Measurements from ENCODE around the gene UBE3B. TPM values are rescaled to one million over a fixed set of nuclear protein-coding genes. Genes with fewer than 3 reads are reported as not detected.
A peak's percentile ranks its signal among the peaks of the same experiment; 100 is the strongest.
"Not testable (repeated sequence)": the region's sequence is repeated elsewhere in the genome, so short reads cannot be mapped to it uniquely, and the experiment has no call there.

The UBE3B gene
- total and polyA plus RNA-seq, 4 experiments from 2014 or later: 24.0 to 58.1 (median 40.1) TPM

DNA sequence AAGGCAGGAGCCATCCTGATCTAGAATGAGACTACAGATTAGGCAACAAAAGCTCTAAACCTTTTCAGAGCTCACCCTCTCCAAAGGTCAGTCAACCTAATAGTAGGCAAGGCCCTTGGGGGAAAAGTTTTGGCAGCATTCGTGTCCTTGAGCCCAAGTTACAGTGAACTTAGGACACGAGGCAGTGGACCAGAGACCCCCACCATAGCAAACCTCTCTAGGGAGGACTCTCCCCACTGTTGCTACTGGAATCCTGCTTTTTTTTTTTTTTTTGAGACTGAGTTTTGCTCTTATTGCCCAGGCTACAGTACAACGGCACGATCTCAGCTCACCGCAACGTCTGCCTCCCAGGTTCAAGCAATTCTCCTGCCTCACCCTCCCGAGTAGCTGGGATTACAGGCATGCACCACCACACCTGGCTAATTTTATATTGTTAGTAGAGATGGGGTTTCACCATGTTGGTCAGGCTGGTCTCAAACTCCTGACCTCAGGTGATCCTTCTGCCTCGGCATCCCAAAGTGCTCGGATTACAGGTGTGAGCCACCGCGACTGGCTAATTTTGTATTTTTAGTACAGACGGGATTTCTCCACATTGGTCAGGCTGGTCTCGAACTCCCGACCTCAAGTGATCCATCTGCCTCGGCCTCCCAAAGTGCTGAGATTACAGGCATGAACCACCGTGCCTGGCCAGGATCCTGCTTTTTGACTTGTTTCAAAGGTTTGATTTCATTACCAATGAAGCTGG lies 3.7 kb upstream of the UBE3B start:
- H3K4me3 ChIP-seq (ENCODE audit: low read length in 2 of 2); H3K27me3 ChIP-seq (ENCODE audit: insufficient read depth, low read length); intact Hi-C loops (cut with micrococcal nuclease); H3K27ac ChIP-seq (ENCODE audit: low read depth, low read length); DNase-seq; H3K9me3 Mint-ChIP-seq; H3K27me3 Mint-ChIP-seq; H3K27ac Mint-ChIP-seq; H3K4me3 Mint-ChIP-seq; H3K9me3 ChIP-seq (ENCODE audit: control insufficient read depth in 1 of 2, low read length in 2 of 2): not testable (repeated sequence)
- Mint-ChIP-seq H3K36me3 (peaks cover 0 to 29% of the 10 kb centered on the region in 2 donors), H3K4me1 (peaks cover 32 to 73% (median 39%) of the 10 kb centered on the region in 4 donors)
- ChIA-PET CTCF (ENCODE audit: partially characterized antibody) (interaction anchor here (0.6 kb wide), 1 partner anchor 46 kb away, joined by 3 read pairs; no protein-coding TSS in a partner anchor), POLR2A (ENCODE audit: partially characterized antibody) (interaction anchor here (0.6 kb wide), 1 partner anchor 811 kb away, joined by 3 read pairs; no protein-coding TSS in a partner anchor)
- Histone ChIP-seq H3K36me3 (ENCODE audit: insufficient read depth, low read length) (peaks cover 10% of the 10 kb centered on the region), H3K4me1 (ENCODE audit: insufficient read depth, low read length) (peaks cover 33% of the 10 kb centered on the region)

DNA sequence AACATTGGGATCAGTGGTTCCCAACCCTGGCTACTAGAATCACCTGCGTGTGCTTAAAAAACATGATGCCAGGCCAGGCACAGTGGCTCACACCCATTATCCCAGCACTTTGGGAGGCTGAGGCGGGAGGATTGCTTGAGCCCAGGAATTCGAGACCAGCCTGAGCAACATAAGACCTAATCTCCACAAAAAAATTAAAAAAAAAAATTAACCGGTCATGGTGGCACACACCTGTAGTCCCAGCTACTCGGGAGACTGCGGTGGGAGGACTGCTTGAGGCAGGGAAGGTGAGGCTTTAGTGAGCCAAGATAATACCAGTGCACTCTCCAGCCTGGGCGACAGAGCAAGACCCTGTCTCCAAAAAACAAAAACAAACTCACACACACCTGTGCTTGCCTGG lies 2.3 kb upstream of the UBE3B start:
- H3K4me1 ChIP-seq (ENCODE audit: insufficient read depth, low read length): peaks cover 38% of the 10 kb centered on the region
- H3K4me3 Mint-ChIP-seq: peak overlapping the region in 4 of 8 donors; percentile 97 to 99 (median 98)
- ChIA-PET POLR2A (ENCODE audit: partially characterized antibody) (no interaction called here), CTCF (ENCODE audit: partially characterized antibody) (no interaction called here)
- H3K27ac Mint-ChIP-seq: no peak overlapping the region
- H3K36me3 Mint-ChIP-seq: peaks cover 0 to 21% of the 10 kb centered on the region in 2 donors
- H3K27me3 Mint-ChIP-seq: no peaks in the 10 kb centered on the region
- no peaks in the 10 kb centered on the region for H3K36me3 ChIP-seq (ENCODE audit: insufficient read depth, low read length)
- no peak overlapping the region for H3K4me3 ChIP-seq (ENCODE audit: low read length in 2 of 2)
- no peak overlapping the region for H3K27ac ChIP-seq (ENCODE audit: low read depth, low read length)
- H3K27me3 ChIP-seq (ENCODE audit: insufficient read depth, low read length): no peaks in the 10 kb centered on the region
- no peaks in the 10 kb centered on the region for H3K9me3 Mint-ChIP-seq
- DNase-seq: no peak
- no peaks in the 10 kb centered on the region for H3K9me3 ChIP-seq (ENCODE audit: control insufficient read depth in 1 of 2, low read length in 2 of 2)
- intact Hi-C loops (cut with micrococcal nuclease): loop anchor here (5.0 kb wide), 3 partner anchors 43 to 618 kb away; partner anchors contain the start of genes FAM222A and SSH1
- peaks cover 36 to 77% (median 45%) of the 10 kb centered on the region in 4 donors for H3K4me1 Mint-ChIP-seq

DNA sequence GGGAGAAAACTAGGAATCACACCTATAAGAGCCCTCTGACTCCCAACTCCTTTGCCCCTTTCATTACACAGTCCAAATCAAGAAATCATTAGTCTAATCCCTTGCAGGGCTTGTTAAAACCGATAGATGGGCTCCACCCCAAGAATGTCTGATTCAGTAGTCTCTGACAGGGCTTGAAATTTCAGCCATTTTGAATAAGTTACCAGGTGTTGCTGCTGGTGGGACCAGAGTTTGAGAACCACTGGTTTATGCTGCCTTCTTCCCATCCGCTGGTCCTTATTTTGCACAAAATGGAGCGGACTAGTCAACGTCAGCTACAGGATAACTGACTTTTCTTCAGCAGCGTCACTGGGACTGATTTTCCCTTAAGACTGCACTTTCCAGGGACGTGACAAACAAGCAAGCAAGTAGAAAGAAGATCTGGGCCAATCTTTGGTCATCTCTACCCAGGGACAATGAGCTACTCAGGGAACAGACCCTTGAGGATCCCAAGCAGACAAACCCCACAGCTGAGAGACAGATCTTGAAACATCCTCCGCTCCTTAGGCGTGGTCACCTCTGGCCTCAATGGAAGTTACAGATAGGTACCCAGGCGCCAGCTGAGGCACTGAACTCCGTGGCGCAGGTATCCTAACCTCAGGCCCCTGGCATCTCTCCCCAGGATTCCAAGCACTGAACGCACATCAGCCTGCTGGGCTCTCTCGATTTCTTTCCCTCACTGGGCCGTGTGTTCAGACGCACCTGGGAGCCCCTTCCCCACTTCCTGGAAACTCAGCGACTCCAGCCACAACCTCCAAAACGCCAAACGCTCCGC lies 1.2 kb upstream of the UBE3B start:
- intact Hi-C loops (cut with micrococcal nuclease): loop anchor here (2.0 to 5.0 kb wide), 4 partner anchors 44 to 915 kb away; partner anchors contain the start of genes FAM222A, SART3 and SSH1
- Mint-ChIP-seq H3K27ac (peak overlapping the region; percentile 98 to 100 (median 99)), H3K27me3 (no peaks in the 10 kb centered on the region), H3K4me3 (peak overlapping the region; percentile 97 to 99 (median 97)), H3K4me1 (peaks cover 30 to 66% (median 37%) of the 10 kb centered on the region in 4 donors), H3K9me3 (no peaks in the 10 kb centered on the region), H3K36me3 (peaks cover 0 to 14% of the 10 kb centered on the region in 2 donors)
- peaks cover 38% of the 10 kb centered on the region for H3K4me1 ChIP-seq (ENCODE audit: insufficient read depth, low read length)
- H3K9me3 ChIP-seq (ENCODE audit: control insufficient read depth in 1 of 2, low read length in 2 of 2): no peaks in the 10 kb centered on the region
- peak overlapping the region; percentile 93 to 97 for H3K4me3 ChIP-seq (ENCODE audit: low read length in 2 of 2)
- H3K27me3 ChIP-seq (ENCODE audit: insufficient read depth, low read length): no peaks in the 10 kb centered on the region
- no peak for DNase-seq
- H3K27ac ChIP-seq (ENCODE audit: low read depth, low read length): peak overlapping the region; percentile 87
- ChIA-PET POLR2A (ENCODE audit: partially characterized antibody) (interaction anchor here (1.0 to 1.4 kb wide), 4 partner anchors 13 to 841 kb away, joined by 3 to 9 read pairs (median 5); partner anchors contain the start of genes MMAB and MVK), CTCF (ENCODE audit: partially characterized antibody) (interaction anchor here (1.5 kb wide), 1 partner anchor 48 kb away, joined by 3 read pairs; no protein-coding TSS in a partner anchor)
- no peaks in the 10 kb centered on the region for H3K36me3 ChIP-seq (ENCODE audit: insufficient read depth, low read length)

DNA sequence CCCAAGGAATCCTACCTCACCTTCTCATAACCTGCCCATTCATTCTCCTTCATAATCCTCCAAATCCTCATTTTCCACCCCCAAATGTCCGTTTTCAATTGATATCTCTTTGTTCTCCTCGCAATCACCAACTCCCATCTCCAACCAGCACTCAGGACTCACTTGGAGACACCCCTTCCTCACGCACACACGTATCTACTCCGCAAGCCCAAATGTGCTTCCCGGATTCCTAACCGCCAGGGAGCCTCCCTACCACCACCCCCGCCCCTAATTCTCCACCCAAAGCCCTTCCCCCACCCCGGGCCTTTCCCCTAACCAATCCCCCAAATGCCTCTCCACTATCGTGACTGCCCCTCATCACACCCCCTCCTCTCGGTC lies 638 bp upstream of the UBE3B start:
- Mint-ChIP-seq H3K4me1 (peaks cover 31 to 65% (median 37%) of the 10 kb centered on the region in 4 donors), H3K4me3 (peak overlapping the region; percentile 97 to 99 (median 97)), H3K27me3 (no peaks in the 10 kb centered on the region), H3K27ac (peak overlapping the region; percentile 98 to 100 (median 99)), H3K36me3 (peaks cover 0 to 14% of the 10 kb centered on the region in 2 donors), H3K9me3 (no peaks in the 10 kb centered on the region)
- H3K36me3 ChIP-seq (ENCODE audit: insufficient read depth, low read length): no peaks in the 10 kb centered on the region
- CTCF ChIA-PET (ENCODE audit: partially characterized antibody): interaction anchor here (1.0 to 1.5 kb wide), 2 partner anchors 44 to 49 kb away, joined by 3 read pairs; no protein-coding TSS in a partner anchor
- intact Hi-C loops (cut with micrococcal nuclease): loop anchor here (1.0 to 5.0 kb wide), 5 partner anchors 44 to 916 kb away; partner anchors contain the start of genes FAM222A, MMAB, MVK and SART3
- H3K27me3 ChIP-seq (ENCODE audit: insufficient read depth, low read length): no peaks in the 10 kb centered on the region
- H3K9me3 ChIP-seq (ENCODE audit: control insufficient read depth in 1 of 2, low read length in 2 of 2): no peaks in the 10 kb centered on the region
- peaks cover 38% of the 10 kb centered on the region for H3K4me1 ChIP-seq (ENCODE audit: insufficient read depth, low read length)
- H3K27ac ChIP-seq (ENCODE audit: low read depth, low read length): peak overlapping the region; percentile 87
- no peak for DNase-seq
- peak overlapping the region; percentile 93 to 97 for H3K4me3 ChIP-seq (ENCODE audit: low read length in 2 of 2)
- POLR2A ChIA-PET (ENCODE audit: partially characterized antibody): interaction anchor here (0.8 to 1.4 kb wide), 6 partner anchors 13 to 842 kb away, joined by 3 to 9 read pairs (median 5); partner anchors contain the start of genes FAM222A, MMAB and MVK

DNA sequence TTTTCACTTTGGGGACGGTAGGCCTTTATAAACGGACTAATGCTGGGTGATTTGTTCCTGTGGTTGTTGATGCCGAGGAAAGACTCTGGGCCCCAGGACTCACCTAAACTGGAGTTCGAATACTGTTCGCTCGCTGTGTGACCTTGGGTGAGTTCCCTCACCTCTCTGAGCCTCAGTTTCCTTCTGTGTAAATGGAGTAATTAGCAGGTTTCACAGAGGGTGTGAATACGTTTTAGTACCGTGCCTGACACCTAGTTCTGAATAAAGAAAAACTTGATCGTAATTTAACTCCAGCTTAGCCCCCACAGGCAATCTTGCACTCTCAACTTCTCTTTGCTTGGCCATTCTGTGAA lies 505 bp downstream of the UBE3B start:
- H3K36me3 Mint-ChIP-seq: peaks cover 0 to 18% of the 10 kb centered on the region in 2 donors
- H3K36me3 ChIP-seq (ENCODE audit: insufficient read depth, low read length): peaks cover under 1% of the 10 kb centered on the region
- no peaks in the 10 kb centered on the region for H3K27me3 ChIP-seq (ENCODE audit: insufficient read depth, low read length)
- no peaks in the 10 kb centered on the region for H3K9me3 Mint-ChIP-seq
- peak overlapping the region; percentile 98 to 100 (median 99) for H3K27ac Mint-ChIP-seq
- H3K4me1 ChIP-seq (ENCODE audit: insufficient read depth, low read length): peaks cover 38% of the 10 kb centered on the region
- H3K4me3 Mint-ChIP-seq: peak overlapping the region; percentile 97 to 99 (median 97)
- no peaks in the 10 kb centered on the region for H3K9me3 ChIP-seq (ENCODE audit: control insufficient read depth in 1 of 2, low read length in 2 of 2)
- H3K4me1 Mint-ChIP-seq: peaks cover 29 to 66% (median 37%) of the 10 kb centered on the region in 4 donors
- CTCF ChIA-PET (ENCODE audit: partially characterized antibody): interaction anchor here (1.0 to 1.5 kb wide), 2 partner anchors 45 to 50 kb away, joined by 3 read pairs; no protein-coding TSS in a partner anchor
- no peaks in the 10 kb centered on the region for H3K27me3 Mint-ChIP-seq
- peak overlapping the region; percentile 93 to 97 for H3K4me3 ChIP-seq (ENCODE audit: low read length in 2 of 2)
- peak overlapping the region; percentile 87 for H3K27ac ChIP-seq (ENCODE audit: low read depth, low read length)
- intact Hi-C loops (cut with micrococcal nuclease): loop anchor here (1.0 to 5.0 kb wide), 5 partner anchors 46 to 917 kb away; partner anchors contain the start of genes FAM222A, MMAB, MVK and SART3
- DNase-seq: no peak
- POLR2A ChIA-PET (ENCODE audit: partially characterized antibody): interaction anchor here (0.6 to 1.4 kb wide), 6 partner anchors 8 to 972 kb away, joined by 3 to 9 read pairs (median 3); partner anchors contain the start of genes ARPC3, FAM222A, MMAB and MVK

DNA sequence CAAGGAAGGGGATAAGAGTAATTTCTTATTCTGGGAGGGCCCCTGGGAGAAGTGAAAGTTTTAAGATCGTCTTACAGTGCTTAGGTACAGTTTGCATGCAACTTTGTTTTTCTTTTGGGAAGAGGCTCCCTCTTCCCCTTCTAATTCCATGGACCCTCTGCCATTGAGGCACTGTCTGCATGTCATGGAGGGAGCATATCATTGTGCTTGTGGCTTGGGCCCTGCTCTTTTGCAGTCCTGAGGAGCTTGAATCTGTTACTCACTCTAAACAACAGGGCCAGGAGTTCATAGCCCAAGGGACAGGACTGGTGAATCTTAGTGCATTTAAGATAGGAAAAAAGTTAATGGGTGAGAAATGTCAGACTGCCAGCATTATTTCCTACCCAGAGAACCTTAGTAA lies 2.3 kb downstream of the UBE3B start:
- POLR2A ChIA-PET (ENCODE audit: partially characterized antibody): no interaction called here
- CTCF ChIA-PET (ENCODE audit: partially characterized antibody): interaction anchor here (0.9 kb wide), 1 partner anchor 10 kb away, joined by 3 read pairs; no protein-coding TSS in a partner anchor
- Histone ChIP-seq H3K27me3 (ENCODE audit: insufficient read depth, low read length) (no peaks in the 10 kb centered on the region), H3K4me1 (ENCODE audit: insufficient read depth, low read length) (peaks cover 36% of the 10 kb centered on the region), H3K36me3 (ENCODE audit: insufficient read depth, low read length) (peaks cover 18% of the 10 kb centered on the region), H3K4me3 (ENCODE audit: low read length in 2 of 2) (no peak overlapping the region), H3K27ac (ENCODE audit: low read depth, low read length) (no peak overlapping the region), H3K9me3 (ENCODE audit: control insufficient read depth in 1 of 2, low read length in 2 of 2) (no peaks in the 10 kb centered on the region)
- Mint-ChIP-seq H3K27ac (peak overlapping the region in 1 of 7 donors; percentile 99), H3K9me3 (no peaks in the 10 kb centered on the region), H3K36me3 (peaks cover 8 to 31% of the 10 kb centered on the region in 2 donors), H3K4me3 (peak overlapping the region in 2 of 8 donors; percentile 23 to 36), H3K27me3 (no peaks in the 10 kb centered on the region), H3K4me1 (peaks cover 25 to 53% (median 35%) of the 10 kb centered on the region in 4 donors)
- intact Hi-C loops (cut with micrococcal nuclease): loop anchor here (5.0 kb wide), 3 partner anchors 47 to 622 kb away; partner anchors contain the start of genes FAM222A and SSH1
- DNase-seq: no peak

All from CD4-positive, alpha-beta memory T cell (primary cell).